ENCODE measurements around the gene MEI4. TPM values are rescaled to one million over a fixed set of nuclear protein-coding genes. Genes with fewer than 3 reads are reported as not detected.
"Not testable (repeated sequence)": the region's sequence is repeated elsewhere in the genome, so short reads cannot be mapped to it uniquely, and the experiment has no call there.

The MEI4 gene
- total RNA-seq, 1 donor from 2014 or later = not detected

- DNase-seq (ENCODE audit: low read depth in 2 of 2) = no peak
Measured at GRCh38 chr6:77678048-77678447, 25.2 kb downstream of the MEI4 start.

GRCh38 chr6:77683515-77683914 is 30.7 kb downstream of the MEI4 start:
- DNase-seq (ENCODE audit: low read depth in 2 of 2) = no peak

DNA sequence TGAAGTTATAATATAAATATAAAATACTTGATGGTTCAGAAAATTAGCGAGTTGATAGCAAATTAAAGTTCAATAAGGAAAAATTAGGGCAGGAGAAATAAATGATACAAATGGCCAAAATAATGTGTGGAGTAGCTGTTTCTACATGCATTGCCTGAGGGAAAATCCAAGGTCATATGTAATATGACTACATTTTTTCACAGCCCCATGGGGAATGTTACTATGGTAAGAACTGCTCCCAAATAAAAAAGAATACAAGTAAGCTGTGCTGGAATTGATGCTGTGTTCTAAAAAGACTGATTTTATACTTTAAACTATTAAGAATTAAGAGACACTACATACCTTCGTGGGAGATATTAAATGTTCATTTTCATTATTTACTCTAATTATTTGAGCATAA is 34.1 kb downstream of the MEI4 start:
- no peak for DNase-seq (ENCODE audit: low read depth in 2 of 2)

DNA sequence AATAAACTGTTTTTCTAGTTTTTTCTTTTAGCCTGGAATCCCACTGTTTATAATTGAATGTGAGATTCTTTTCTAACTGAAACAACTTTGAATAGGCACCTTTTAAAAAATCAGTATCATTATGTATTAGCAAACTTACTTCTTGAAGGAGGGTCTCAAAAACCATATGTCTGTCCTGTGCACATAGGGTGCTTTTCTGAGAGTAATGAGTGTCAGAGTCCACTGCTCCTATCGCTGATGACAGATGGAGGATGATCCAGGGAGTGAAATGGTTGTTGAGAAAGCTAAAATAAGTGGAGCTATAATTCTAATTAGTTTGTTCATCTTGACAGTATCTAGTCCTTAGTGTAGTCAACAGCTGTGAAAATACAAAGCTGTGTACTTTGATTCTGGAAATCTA is 35.8 kb downstream of the MEI4 start:
- DNase-seq (ENCODE audit: low read depth in 2 of 2) = no peak

DNA sequence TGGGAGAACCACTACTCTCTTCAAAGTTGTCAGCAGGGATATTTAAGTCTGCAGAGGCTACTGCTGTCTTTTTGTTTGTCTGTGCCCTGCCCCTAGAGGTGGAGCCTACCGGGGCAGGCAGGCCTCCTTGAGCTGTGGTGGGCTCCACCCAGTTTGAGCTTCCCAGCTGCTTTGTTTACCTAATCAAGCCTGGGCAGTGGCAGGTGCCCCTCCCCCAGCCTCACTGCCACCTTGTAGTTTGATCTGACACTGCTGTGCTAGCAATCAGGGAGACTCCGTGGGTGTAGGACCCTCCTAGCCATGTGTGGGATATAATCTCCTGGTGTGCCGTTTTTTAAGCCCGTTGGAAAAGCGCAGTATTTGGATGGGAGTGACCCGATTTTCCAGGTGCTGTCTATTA is 47.3 kb downstream of the MEI4 start:
- not testable (repeated sequence) for DNase-seq (ENCODE audit: low read depth in 2 of 2)

DNA sequence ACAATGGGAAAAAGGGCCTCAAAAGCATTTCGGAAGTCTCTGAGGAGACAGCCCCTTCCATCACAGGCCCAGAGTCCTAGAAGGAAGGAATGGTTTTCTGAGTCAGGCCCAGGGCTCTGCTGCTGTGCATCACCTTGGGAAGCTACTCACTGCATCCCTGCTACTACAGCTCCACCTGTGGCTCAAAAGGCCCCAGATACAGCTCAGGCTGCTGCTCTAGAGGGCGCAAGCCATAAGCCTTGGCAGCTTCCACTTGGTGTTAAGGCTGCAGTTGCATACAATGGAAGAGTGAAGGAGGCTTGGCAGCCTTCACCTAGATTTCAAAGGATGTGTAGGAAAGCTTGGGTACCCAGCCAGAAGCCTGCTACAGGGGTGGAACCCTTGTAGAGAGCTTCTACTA is 54.8 kb downstream of the MEI4 start:
- no peak for DNase-seq (ENCODE audit: low read depth in 2 of 2)

GRCh38 chr6:77715588-77715987 is 62.7 kb downstream of the MEI4 start:
- no peak for DNase-seq (ENCODE audit: low read depth in 2 of 2)

DNA sequence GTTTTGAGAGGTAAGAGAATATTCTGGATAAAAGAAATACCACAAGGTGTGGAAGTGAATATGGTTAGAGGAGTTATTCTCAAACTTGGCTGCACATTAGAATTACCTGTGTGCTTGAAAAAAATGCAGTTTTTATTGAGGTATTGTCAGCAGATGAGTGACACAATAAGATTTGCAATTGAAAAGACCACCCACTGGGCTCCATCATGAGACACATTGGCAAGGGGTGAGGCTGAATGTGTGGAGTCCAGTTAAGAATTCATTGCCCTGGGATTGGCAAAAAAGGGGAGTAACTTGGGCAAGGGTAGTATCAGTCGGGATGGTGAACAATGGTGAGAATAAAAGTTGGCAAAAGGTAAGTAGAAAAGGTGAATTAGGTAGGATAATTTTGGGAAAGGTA is 63.5 kb downstream of the MEI4 start:
- no peak for DNase-seq (ENCODE audit: low read depth in 2 of 2)

DNA sequence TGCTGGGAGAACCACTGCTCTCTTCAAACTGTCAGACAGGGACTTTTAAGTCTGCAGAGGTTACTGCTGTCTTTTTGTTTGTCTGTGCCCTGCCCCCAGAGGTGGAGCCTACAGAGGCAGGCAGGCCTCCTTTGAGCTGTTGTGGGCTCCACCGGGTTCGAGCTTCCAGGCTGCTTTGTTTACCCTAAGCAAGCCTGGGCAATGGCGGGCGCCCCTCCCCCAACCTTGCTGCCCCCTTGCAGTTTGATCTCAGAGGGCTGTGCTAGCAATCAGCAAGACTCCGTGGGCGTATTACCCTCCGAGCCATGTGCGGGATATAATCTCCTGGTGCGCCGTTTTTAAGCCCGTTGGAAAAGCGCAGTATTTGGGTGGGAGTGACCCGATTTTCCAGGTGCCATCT is 83.2 kb downstream of the MEI4 start:
- not testable (repeated sequence) for DNase-seq (ENCODE audit: low read depth in 2 of 2)

GRCh38 chr6:77740380-77740779 is 87.5 kb downstream of the MEI4 start:
- DNase-seq (ENCODE audit: low read depth in 2 of 2) = peak; percentile 7 to 44

DNA sequence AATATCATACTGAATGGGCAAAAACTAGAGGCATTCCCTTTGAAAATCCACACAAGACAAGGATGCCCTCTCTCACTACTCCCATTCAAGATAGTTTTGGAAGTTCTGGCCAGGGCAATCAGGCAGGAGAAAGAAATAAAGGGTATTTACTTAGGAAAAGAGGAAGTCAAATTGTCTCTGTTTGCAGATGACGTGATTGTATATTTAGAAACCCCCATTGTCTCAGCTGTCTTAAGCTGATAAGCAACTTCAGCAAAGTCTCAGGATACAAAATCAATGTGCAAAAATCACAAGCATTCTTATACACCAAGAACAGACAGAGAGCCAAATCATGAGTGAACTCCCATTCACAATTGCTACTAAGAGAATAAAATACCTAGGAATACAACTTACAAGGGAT is 99.3 kb downstream of the MEI4 start:
- not testable (repeated sequence) for DNase-seq (ENCODE audit: low read depth in 2 of 2)

DNA sequence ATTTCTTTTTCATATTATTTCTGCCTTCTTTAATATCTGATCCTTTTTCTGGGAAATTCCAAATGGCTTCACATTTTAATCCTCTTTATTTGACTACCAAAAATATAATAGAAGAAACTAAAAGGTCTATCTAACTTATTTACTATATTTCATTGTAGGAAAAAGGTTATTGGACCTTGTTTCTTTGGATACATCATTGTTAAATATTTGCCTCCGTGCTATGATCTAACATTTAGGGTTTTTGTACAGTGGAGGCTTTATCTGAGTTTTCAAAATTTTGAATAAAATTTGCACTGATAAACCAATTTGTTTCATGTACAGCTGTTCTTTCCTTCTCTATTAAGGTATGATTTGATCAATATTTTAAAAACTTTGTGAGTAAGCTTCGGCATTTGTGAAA is 109.5 kb downstream of the MEI4 start:
- no peak for DNase-seq (ENCODE audit: low read depth in 2 of 2)

DNA sequence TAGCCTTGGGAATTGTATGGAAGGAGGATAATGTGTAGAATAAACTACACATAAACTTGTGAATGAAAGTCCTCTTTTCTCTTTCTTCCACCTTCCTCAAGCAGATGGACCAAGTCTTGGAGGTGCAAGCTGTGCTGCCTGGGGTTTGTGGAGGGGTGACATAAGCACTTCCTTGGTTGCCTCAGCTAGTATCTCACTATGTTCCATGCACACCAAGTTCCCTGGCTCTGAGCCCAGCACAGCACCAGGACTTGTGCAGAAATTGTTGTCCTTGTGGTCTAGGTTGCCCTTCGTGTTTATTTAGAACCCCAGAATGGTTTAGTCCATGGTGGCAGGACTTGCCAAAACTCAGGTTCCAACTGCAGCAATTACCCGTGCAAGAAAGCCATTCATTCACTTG is 110.3 kb downstream of the MEI4 start:
- DNase-seq (ENCODE audit: low read depth in 2 of 2) = no peak

- DNase-seq (ENCODE audit: low read depth in 2 of 2) = no peak
Measured at GRCh38 chr6:77764364-77764763, 111.5 kb downstream of the MEI4 start.

- no peak for DNase-seq (ENCODE audit: low read depth in 2 of 2)
Measured at GRCh38 chr6:77773157-77773822, 120.5 kb downstream of the MEI4 start.

GRCh38 chr6:77774457-77774856 is 121.6 kb downstream of the MEI4 start:
- DNase-seq (ENCODE audit: low read depth in 2 of 2) = no peak

DNA sequence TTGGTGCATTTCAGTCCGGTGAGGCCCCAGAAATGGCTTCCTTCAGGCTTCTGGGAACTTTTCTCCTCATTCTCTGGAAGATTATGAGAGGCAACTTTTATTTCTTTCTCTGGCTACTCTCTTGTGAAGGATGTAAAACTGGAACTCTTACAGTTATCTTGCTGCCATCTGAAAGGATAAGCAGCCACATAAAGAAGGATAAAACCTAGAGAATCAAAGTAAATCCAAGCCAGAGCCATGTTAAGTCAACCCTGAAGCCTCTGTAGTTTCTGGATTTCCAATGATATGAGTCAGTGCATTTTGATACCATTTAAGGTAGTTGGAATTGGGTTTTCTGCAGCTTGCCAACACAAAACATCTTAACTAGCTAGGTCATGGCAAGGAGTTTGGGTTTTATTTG is 123.6 kb downstream of the MEI4 start:
- DNase-seq (ENCODE audit: low read depth in 2 of 2) = no peak

DNA sequence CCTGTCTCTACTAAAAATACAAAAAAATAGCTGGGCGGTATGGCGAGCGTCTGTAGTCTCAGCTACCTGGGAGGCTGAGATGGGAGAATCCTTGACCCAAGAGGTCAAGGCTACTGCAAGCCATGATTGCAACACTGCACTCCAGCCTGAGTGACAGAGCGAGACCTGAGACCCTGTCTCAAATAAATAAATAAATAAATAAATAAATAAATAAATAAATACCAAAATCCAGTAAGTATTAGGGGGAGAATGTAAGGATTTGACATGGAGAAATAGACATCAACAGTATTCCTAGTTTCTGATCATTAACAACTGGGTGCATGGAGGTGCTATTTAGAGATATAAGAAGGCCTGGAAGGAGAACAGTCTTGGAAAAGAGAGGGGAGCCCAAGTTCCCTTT is 125.7 kb downstream of the MEI4 start:
- DNase-seq (ENCODE audit: low read depth in 2 of 2) = no peak

- DNase-seq (ENCODE audit: low read depth in 2 of 2) = no peak
Measured at GRCh38 chr6:77786935-77787629, 134.2 kb downstream of the MEI4 start.

- DNase-seq (ENCODE audit: low read depth in 2 of 2) = no peak
Measured at GRCh38 chr6:77796824-77797809, 144.3 kb downstream of the MEI4 start.

GRCh38 chr6:77812304-77812703 is 159.5 kb downstream of the MEI4 start:
- no peak for DNase-seq (ENCODE audit: low read depth in 2 of 2)

- no peak for DNase-seq (ENCODE audit: low read depth in 2 of 2)
Measured at GRCh38 chr6:77813090-77813489, 160.3 kb downstream of the MEI4 start.
